Measurements from ENCODE around the gene JUNB.

DNA sequence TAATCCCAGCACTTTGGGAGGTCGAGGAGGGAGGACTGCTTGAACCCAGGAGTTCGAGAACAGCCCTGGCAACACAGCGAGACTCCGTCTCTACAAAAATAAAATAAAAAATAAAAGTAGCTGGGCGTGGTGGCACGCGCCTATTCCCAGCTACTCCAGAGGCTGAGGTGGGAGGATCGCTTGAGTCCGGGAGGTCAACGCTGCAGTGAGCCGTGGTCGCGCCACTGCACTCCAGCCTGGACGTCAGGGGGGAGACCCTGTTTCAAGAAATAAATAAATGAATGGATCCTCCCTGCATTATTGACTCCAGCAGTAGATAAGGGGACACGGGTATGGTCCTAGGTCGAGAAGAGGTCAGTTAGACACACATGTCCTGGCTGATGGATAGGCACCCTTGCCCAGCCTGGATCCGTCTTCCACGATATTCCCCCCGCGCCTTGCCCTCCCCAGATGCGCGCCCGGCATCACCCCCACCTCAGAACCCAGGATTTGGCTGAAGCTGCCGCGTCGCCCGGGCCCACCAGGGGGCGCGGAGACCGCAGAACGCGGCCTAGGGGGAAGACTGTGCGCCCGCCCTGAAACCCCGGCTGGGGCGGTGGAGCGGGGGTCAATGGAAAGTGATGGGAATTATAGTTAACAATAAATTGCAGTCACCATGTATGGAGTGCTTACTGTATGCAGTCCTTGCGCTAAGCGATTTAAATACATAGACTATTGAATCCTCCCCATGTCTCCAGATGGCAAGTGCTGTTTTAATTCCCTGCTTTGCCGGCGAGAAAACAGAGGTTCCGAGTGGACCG lies 13.9 kb upstream of the JUNB start:
- TF ChIP-seq CTCF (IDR thresholded peaks at IDR 0.05) = peak; percentile 77
- TF ChIP-seq POLR2A (IDR thresholded peaks at IDR 0.05; ENCODE audit: low read length) = no peak
- TF ChIP-seq CBX2 (IDR thresholded peaks at IDR 0.05; ENCODE audit: borderline replicate concordance, low read depth) = no peak
- TF ChIP-seq, protein P1, sequence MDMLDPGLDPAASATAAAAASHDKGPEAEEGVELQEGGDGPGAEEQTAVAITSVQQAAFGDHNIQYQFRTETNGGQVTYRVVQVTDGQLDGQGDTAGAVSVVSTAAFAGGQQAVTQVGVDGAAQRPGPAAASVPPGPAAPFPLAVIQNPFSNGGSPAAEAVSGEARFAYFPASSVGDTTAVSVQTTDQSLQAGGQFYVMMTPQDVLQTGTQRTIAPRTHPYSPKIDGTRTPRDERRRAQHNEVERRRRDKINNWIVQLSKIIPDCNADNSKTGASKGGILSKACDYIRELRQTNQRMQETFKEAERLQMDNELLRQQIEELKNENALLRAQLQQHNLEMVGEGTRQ (IDR thresholded peaks at IDR 0.05) = no peak
- TF ChIP-seq RNF2 (IDR thresholded peaks at IDR 0.05; ENCODE audit: borderline replicate concordance, low read depth) = no peak
- TF ChIP-seq HOXA7 (CRISPR knock-in tag; IDR thresholded peaks at IDR 0.05) = no peak
- TF ChIP-seq CHD2 (IDR thresholded peaks at IDR 0.05; ENCODE audit: low read length, partially characterized antibody) = no peak
- no peak for TF ChIP-seq EP300 (IDR thresholded peaks at IDR 0.05)
- TF ChIP-seq PHF8 (IDR thresholded peaks at IDR 0.05; ENCODE audit: borderline replicate concordance, low read depth) = no peak
- TF ChIP-seq EHMT2 (IDR thresholded peaks at IDR 0.05; ENCODE audit: low read depth) = no peak
- TF ChIP-seq, protein P2, sequence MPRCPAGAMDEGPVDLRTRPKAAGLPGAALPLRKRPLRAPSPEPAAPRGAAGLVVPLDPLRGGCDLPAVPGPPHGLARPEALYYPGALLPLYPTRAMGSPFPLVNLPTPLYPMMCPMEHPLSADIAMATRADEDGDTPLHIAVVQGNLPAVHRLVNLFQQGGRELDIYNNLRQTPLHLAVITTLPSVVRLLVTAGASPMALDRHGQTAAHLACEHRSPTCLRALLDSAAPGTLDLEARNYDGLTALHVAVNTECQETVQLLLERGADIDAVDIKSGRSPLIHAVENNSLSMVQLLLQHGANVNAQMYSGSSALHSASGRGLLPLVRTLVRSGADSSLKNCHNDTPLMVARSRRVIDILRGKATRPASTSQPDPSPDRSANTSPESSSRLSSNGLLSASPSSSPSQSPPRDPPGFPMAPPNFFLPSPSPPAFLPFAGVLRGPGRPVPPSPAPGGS (IDR thresholded peaks at IDR 0.05) = no peak
- TF ChIP-seq, protein P3, sequence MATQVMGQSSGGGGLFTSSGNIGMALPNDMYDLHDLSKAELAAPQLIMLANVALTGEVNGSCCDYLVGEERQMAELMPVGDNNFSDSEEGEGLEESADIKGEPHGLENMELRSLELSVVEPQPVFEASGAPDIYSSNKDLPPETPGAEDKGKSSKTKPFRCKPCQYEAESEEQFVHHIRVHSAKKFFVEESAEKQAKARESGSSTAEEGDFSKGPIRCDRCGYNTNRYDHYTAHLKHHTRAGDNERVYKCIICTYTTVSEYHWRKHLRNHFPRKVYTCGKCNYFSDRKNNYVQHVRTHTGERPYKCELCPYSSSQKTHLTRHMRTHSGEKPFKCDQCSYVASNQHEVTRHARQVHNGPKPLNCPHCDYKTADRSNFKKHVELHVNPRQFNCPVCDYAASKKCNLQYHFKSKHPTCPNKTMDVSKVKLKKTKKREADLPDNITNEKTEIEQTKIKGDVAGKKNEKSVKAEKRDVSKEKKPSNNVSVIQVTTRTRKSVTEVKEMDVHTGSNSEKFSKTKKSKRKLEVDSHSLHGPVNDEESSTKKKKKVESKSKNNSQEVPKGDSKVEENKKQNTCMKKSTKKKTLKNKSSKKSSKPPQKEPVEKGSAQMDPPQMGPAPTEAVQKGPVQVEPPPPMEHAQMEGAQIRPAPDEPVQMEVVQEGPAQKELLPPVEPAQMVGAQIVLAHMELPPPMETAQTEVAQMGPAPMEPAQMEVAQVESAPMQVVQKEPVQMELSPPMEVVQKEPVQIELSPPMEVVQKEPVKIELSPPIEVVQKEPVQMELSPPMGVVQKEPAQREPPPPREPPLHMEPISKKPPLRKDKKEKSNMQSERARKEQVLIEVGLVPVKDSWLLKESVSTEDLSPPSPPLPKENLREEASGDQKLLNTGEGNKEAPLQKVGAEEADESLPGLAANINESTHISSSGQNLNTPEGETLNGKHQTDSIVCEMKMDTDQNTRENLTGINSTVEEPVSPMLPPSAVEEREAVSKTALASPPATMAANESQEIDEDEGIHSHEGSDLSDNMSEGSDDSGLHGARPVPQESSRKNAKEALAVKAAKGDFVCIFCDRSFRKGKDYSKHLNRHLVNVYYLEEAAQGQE (IDR thresholded peaks at IDR 0.05) = no peak
- no peak for TF ChIP-seq PBX3 (IDR thresholded peaks at IDR 0.05)
- TF ChIP-seq, protein P4, sequence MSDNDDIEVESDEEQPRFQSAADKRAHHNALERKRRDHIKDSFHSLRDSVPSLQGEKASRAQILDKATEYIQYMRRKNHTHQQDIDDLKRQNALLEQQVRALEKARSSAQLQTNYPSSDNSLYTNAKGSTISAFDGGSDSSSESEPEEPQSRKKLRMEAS (IDR thresholded peaks at IDR 0.05) = peak; percentile 58

All from A549 (cell line).